Measurements from ENCODE around the gene TMEM97.

TMEM97 gene

GRCh38 chr17:28366605-28367004, 47.6 kb downstream of the TMEM97 start:
- no peak overlapping the region for H3K27ac ChIP-seq
- TF ChIP-seq CTCF (IDR thresholded peaks at IDR 0.05), result no peak
- no peak for TF ChIP-seq ZFX (IDR thresholded peaks at IDR 0.05; ENCODE audit: borderline replicate concordance)

- no peak overlapping the region for H3K27ac ChIP-seq
- no peak for TF ChIP-seq CTCF (IDR thresholded peaks at IDR 0.05)
- no peak for TF ChIP-seq ZFX (IDR thresholded peaks at IDR 0.05; ENCODE audit: borderline replicate concordance)
These were observed 48.8 kb downstream of the TMEM97 start for GRCh38 chr17:28367641-28368305.

- H3K27ac ChIP-seq, result no peak overlapping the region
- no peak for TF ChIP-seq ZFX (IDR thresholded peaks at IDR 0.05; ENCODE audit: borderline replicate concordance)
These were observed 49.4 kb downstream of the TMEM97 start for GRCh38 chr17:28368306-28368831.

- peak overlapping the region; percentile 86 for H3K27ac ChIP-seq
These were observed 50.1 kb downstream of the TMEM97 start for GRCh38 chr17:28368915-28369683.

GRCh38 chr17:28369684-28370034, 50.7 kb downstream of the TMEM97 start:
- TF ChIP-seq ZFX (IDR thresholded peaks at IDR 0.05; ENCODE audit: borderline replicate concordance), result no peak
- TF ChIP-seq CTCF (IDR thresholded peaks at IDR 0.05), result no peak
- peak overlapping the region; percentile 86 for H3K27ac ChIP-seq

More at GRCh38 chr17:28368915-28369683, 50.1 kb downstream of the TMEM97 start:
- TF ChIP-seq ZFX (IDR thresholded peaks at IDR 0.05; ENCODE audit: borderline replicate concordance), result no peak
- no peak for TF ChIP-seq CTCF (IDR thresholded peaks at IDR 0.05)

GRCh38 chr17:28370035-28370743, 51.2 kb downstream of the TMEM97 start, which contains the start of gene VTN:
TSS of gene VTN (minus strand) at chr17:28370307. CDS start at chr17:28370203, 104 bp downstream.
- TF ChIP-seq ZFX (IDR thresholded peaks at IDR 0.05; ENCODE audit: borderline replicate concordance) (no peak), CTCF (IDR thresholded peaks at IDR 0.05) (no peak)
- H3K27ac ChIP-seq, result peak within 1 kb of the TSS; percentile 86

GRCh38 chr17:28370744-28371103, 51.7 kb downstream of the TMEM97 start:
- peak overlapping the region; percentile 86 for H3K27ac ChIP-seq
- TF ChIP-seq ZFX (IDR thresholded peaks at IDR 0.05; ENCODE audit: borderline replicate concordance), result no peak
- TF ChIP-seq CTCF (IDR thresholded peaks at IDR 0.05), result no peak

All from 22Rv1 (cell line).